AG04450 (cell line): Measurements from ENCODE around the gene THEM5. TPM values are rescaled to one million over a fixed set of nuclear protein-coding genes. Genes with fewer than 3 reads are reported as not detected.

ENCODE experiments used
- CTCF ChIA-PET: fragments of 300-600, 350-600 bp; formaldehyde crosslinking; extraction: SDS; loops from one replicate; lab custom pipeline; 2022; ENCODE audit warnings: antibody characterized with exemption, inconsistent platforms; lab: Charles Lee
- POLR2A ChIA-PET: fragments of 350-600 bp; formaldehyde crosslinking; extraction: SDS; loops from one replicate; lab custom pipeline; 2021; ENCODE audit warnings: antibody characterized with exemption, inconsistent platforms; lab: Yijun Ruan, JAX
- DNase-seq: peaks from one replicate; pipeline ENCODE4 v3.0.0-alpha.2; 2011; ENCODE audit warnings: low read depth, low spot score
- H3K27ac ChIP-seq: one replicate; pipeline ENCODE4 v1.5.1; 2012; ENCODE audit warnings: low read depth, low read length, control low read depth
- H3K27me3 ChIP-seq: one replicate; pipeline ENCODE4 v1.6.0; 2012; ENCODE audit warnings: low read length; ENCODE audit not compliant: control insufficient read depth, insufficient read depth
- H3K4me3 ChIP-seq: 2 replicates; pipeline ENCODE4 v1.5.1; 2011; ENCODE audit warnings: mild to moderate bottlenecking, low read depth, low read length, control low read depth
- H3K9me3 ChIP-seq: 2 replicates; pipeline ENCODE4 v1.5.1; 2012; ENCODE audit warnings: low read length; ENCODE audit not compliant: control insufficient read depth, insufficient read depth
- CTCF ChIP-seq: IDR thresholded peaks from 2 replicates; pipeline ENCODE4 v1.5.1; 2011; ENCODE audit warnings: low read depth, low read length, control low read depth, inconsistent platforms
- polyA plus RNA-seq: library from polyadenylated mRNA; depleted of rRNA; stranded (reverse); fragments of >200 nt; gene quantifications from 2 replicates; pipeline ENCODE4 v1.2.3, GENCODE V29; 2011

THEM5 gene
- polyA plus RNA-seq, 1 experiment = not detected

GRCh38 chr1:151828921-151829320 lies 24.6 kb downstream of the THEM5 start:
- H3K4me3 ChIP-seq = no peak overlapping the region
- ChIA-PET POLR2A (no interaction called here), CTCF (no interaction called here)
- DNase-seq = no peak
- no peak for TF ChIP-seq CTCF
- peaks cover 55% of the 10 kb centered on the region for H3K27me3 ChIP-seq
- H3K9me3 ChIP-seq = no peaks in the 10 kb centered on the region; the same call in 1 of the 2 replicates
- no peak overlapping the region for H3K27ac ChIP-seq

DNA sequence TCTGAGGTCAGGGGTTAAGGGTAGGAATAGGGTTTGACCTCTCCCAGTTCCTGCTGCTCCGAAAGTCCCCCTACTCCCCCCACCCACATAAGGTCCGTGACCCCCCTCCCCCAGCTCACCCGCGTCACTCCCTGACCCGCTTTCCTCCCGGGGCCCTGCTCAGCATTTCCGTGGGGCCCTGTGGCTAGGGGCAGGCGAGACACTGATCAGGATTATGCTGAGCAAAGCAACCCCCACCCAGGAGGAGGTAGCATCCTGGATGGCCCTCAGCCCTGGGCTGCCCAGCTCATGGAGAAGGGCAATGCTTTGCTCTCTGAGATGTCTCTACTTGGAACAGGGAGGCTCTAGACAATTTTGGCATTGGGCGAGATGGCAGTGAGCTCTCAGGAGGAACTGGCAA lies 25.7 kb downstream of the THEM5 start:
- Histone ChIP-seq H3K27ac (no peak overlapping the region), H3K4me3 (no peak overlapping the region), H3K27me3 (peaks cover 60% of the 10 kb centered on the region), H3K9me3 (no peaks in the 10 kb centered on the region; the same call in 1 of the 2 replicates)
- ChIA-PET CTCF (no interaction called here), POLR2A (interaction anchor here (0.5 kb wide), 1 partner anchor 30 kb away, joined by 3 read pairs; no protein-coding TSS in a partner anchor)
- no peak for DNase-seq
- TF ChIP-seq CTCF = no peak

DNA sequence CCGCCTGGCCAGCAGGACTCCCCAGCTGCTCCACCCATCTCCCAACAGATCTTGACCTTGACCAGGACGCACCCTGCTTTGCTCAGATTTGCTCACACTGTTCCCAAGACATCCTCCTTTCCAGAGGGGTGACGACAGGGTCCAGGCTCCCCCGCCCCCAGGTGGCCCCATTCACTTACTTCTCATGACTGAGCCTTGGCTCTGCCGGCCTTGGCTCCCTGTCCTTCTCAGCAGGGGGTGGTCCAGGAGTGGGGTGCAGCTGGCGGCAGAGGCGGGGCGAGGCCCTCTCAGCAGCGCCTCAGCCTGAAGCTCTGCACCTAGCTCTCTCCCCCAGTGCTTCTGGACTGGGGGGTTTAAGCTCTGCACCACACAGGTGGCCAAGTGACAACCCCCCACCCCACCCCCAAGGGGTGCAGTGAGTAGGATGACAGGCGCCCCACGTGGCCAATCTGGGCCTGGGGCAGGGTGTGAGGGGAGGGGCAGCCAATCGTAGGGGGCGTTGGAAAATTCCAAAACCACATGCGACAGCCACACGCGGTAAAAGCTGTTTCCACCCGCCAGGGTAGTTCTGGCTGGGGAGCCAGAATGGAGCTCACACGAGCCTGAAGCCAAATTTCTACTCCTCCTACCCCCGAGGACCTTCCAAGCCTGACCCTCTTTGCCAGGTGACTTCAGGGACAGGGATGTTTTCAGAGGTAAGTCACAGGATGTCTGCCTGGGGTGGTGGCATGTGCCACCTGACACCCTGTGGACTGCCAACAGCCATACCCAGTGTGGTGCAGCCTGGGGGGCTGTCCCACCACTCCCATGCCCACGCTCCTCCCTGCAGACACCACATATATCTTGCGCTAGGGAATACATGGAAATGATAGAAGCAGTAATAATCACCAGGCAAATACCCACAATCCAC lies 27.5 kb downstream of the THEM5 start:
- peaks cover 55% of the 10 kb centered on the region for H3K27me3 ChIP-seq

DNA sequence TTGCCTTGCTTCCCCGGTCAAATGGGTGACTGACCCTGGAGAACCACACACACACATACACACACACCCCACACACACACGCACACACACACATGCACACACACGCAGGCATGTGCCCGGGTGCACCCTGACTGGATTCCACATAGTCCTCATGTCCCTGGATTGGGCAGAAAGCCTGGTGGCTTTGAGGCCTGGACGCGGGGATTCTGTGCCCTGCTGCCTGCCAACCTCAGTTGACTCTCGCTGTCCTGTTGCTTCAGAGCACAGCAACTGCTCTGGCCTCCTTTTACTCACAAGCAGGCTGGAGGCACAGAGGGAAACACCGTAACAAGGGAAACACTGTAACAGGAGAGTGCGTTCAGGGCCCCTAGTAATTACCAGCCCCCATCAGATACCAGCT lies 28.3 kb downstream of the THEM5 start:
- H3K27me3 ChIP-seq = peaks cover 55% of the 10 kb centered on the region

More for the DNA sequence above, 27.5 kb downstream of the THEM5 start:
- Histone ChIP-seq H3K9me3 (no peaks in the 10 kb centered on the region; the same call in 1 of the 2 replicates), H3K4me3 (no peak overlapping the region), H3K27ac (no peak overlapping the region)
- no peak for DNase-seq
- ChIA-PET POLR2A (no interaction called here), CTCF (no interaction called here)
- TF ChIP-seq CTCF = no peak

More for the DNA sequence above, 28.3 kb downstream of the THEM5 start:
- no peaks in the 10 kb centered on the region; the same call in 1 of the 2 replicates for H3K9me3 ChIP-seq
- H3K27ac ChIP-seq = no peak overlapping the region
- ChIA-PET POLR2A (no interaction called here), CTCF (no interaction called here)
- H3K4me3 ChIP-seq = no peak overlapping the region
- no peak for TF ChIP-seq CTCF
- DNase-seq = no peak
